Spleen (tissue), 7 donors: ENCODE results near the gene UNC13B.

Experiments used
- CTCF ChIP-seq, 11 experiments: fragments of 200-600 bp in 7 of 11; fragments of 450-650 bp in 4 of 11; sonication (generic) in 4 of 11; IDR thresholded peaks in 8 of 11; conservative IDR thresholded peaks in 3 of 11; 1 replicate in 7 of 11; 2 replicates in 4 of 11; pipeline versions ENCODE4 v1.4.0 to v1.8.0; 2016 to 2021; ENCODE audit warnings: antibody characterized with exemption in 11 of 11, inconsistent platforms in 4 of 11, mild to moderate bottlenecking in 1 of 11
- POLR2A ChIP-seq, 3 donors: fragments of 450-650 bp; IDR thresholded peaks; one replicate each; pipeline ENCODE4 v1.5.1; 2017; ENCODE audit warnings: antibody characterized with exemption in 3 of 3, mild to moderate bottlenecking in 1 of 3
- POLR2AphosphoS5 ChIP-seq, 3 donors: sonication (generic); formaldehyde crosslinking; IDR thresholded peaks; one replicate each; pipeline ENCODE4 v1.5.1; 2017; ENCODE audit warnings: antibody characterized with exemption in 3 of 3
- donor health status: DM: no; HTN: no; CAD: no; lungs with moderate emphysema.
- donor health status: DM: no; HTN: no; CAD: no.
- donor health status: DM: no; HTN: no; CAD: no.

GRCh38 chr9:35161713-35162604 is at the start of gene UNC13B:
- peak; percentile 71 to 92 (median 86) for TF ChIP-seq POLR2AphosphoS5 (IDR thresholded peaks at IDR 0.05)
- TF ChIP-seq CTCF (IDR thresholded peaks at IDR 0.05 in 8 of 11, conservative IDR thresholded peaks at IDR 0.05 in 3 of 11): peak in 2 of 11 experiments; percentile 18 to 19
- TF ChIP-seq POLR2A (IDR thresholded peaks at IDR 0.05): no peak
